GM13976 (cell line): Measurements from ENCODE around the gene MYO1H.

Source experiments
- DNase-seq: peaks from one replicate; pipeline ENCODE4 v3.0.0; 2012; ENCODE audit warnings: low spot score
- CTCF ChIP-seq: IDR thresholded peaks from 2 replicates; pipeline ENCODE4 v1.5.1; 2012; ENCODE audit warnings: borderline replicate concordance, mild to moderate bottlenecking; ENCODE audit not compliant: insufficient read depth; ENCODE audit errors: extremely low read depth, missing control alignments, control extremely low read depth
- in situ Hi-C: fragments of 300-500 bp; cut with MboI; formaldehyde crosslinking; loops from one replicate; pipeline ENCODE4 v1.12.0; 2022; ENCODE audit warnings: low sequenced_read_pairs, mixed read lengths, inconsistent platforms; ENCODE audit not compliant: unreplicated experiment

MYO1H gene

GRCh38 chr12:109447482-109447881, 99.8 kb downstream of the MYO1H start:
- TF ChIP-seq CTCF = no peak
- in situ Hi-C loops = no loop called here
- DNase-seq = no peak

- no peak for TF ChIP-seq CTCF
- no peak for DNase-seq
- in situ Hi-C loops = no loop called here
These were observed 100.6 kb downstream of the MYO1H start for GRCh38 chr12:109448272-109448671.

- in situ Hi-C loops = no loop called here
- no peak for TF ChIP-seq CTCF
- no peak for DNase-seq
These were observed 101.1 kb downstream of the MYO1H start for GRCh38 chr12:109448707-109449390.

GRCh38 chr12:109449845-109450532, 102.3 kb downstream of the MYO1H start:
- in situ Hi-C loops = no loop called here
- TF ChIP-seq CTCF = no peak
- no peak for DNase-seq

- no peak for DNase-seq
- TF ChIP-seq CTCF = no peak
- in situ Hi-C loops = no loop called here
These were observed 103.3 kb downstream of the MYO1H start for GRCh38 chr12:109450980-109451379.

DNA sequence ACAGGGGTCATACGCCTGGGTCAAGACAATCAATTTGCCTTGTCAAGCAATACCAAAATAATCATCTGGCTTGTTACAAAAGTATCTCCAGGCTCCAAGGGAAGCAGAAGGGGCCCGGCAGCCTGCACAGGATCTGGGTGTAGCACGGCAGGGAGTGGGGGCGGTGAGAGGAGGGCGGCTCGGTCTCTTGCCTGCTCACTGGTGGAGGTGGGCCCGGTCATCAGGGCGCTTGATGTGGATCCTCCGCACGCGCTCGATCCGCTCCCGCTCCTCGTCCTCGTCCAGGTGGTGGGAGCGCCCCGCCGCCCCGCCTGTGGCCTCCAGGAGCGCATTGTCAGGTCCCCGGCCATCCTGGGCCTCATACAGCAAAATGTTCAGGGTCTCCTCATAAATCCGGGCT, 103.7 kb downstream of the MYO1H start:
- no peak for DNase-seq
- no peak for TF ChIP-seq CTCF
- in situ Hi-C loops = no loop called here
